Stimulated activated CD4-positive, alpha-beta T cell treated with anti-CD3 and anti-CD28 coated beads, TNF-alpha, amount 100 ng/mL, for 4 hours (primary cell): ENCODE measurements around the gene MYO3B.
"Not testable (repeated sequence)": the region's sequence is repeated elsewhere in the genome, so short reads cannot be mapped to it uniquely, and the experiment has no call there.

ENCODE experiments used
- DNase-seq, 3 experiments: peaks; one replicate each; pipeline ENCODE4 v3.0.0-alpha.2; 2020; ENCODE audit warnings: low read depth in 3 of 3

The MYO3B gene

DNA sequence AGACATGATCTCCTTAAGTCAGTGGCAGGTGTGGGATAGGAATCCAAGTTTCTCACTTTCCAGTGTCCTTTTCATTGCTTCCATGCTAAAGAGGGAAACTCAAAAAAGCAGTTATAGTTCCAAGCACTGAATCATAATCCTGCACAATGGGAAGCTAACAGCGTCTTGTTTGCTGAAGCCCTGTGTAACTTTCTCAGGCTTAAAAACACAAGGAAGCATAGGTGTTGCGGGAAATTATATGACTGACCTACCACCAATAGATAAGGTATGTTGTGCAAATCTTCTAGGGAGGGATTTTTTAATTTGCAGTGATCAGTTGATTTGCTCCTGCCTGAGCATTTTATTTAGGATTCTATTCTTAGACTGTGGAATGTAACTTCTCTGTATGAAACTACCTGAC is 250.9 kb downstream of the MYO3B start:
- no peak for DNase-seq

DNA sequence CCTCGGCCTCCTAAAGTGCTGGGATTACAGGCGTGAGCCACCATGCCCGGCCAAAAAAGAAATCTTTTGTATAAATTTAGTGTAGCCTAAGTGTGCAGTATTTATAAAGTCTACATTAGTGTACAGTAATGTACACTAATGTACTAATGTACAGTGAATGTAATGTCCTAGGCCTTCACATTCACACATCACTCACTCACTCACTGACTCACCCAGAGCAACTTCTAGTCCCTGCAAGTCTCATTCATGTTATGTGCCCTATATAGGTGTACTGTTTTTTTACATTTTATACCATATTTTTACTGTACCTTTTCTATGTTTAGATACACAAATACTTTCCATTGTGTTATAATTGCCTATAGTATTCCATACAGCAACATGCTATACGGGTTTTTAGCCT is 254.9 kb downstream of the MYO3B start:
- no peak for DNase-seq

DNA sequence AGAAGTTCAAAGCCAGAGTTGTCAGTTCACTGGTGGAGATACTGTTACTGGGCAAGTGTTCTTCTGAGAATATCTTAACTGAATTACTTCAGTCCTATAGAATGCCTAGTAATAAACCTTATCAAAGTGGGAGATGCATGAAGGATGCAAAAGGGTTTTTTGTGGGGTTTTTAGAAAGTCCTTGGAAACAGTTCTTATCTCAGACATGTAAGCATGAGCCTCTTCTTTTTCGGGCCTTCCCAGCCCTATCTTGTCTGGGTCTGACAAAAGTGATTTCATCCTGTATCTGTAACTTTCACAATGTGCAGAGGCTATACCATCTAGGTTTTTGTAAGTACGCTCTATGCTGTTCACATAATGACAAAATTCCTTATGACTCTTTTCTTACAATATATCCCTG is 255.5 kb downstream of the MYO3B start:
- DNase-seq, result no peak

DNA sequence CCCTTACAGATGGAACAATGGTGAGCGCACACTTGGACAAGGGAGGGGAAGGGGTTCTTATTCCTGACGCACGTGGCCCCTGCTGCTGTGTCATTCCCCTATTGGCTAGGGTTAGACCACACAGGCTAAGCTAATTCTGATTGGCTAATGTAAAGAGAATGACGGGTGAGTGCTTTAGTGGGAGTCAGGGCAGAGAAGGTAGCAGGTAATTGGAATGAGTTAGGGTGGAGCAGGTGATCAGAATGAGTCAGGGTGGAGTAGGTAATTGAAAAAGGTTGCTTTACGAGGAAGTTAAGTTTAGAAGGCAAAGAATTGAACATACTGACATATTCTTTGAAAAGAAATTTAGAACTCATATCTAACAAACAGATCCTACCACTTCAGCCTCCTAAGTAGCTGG is 256.4 kb downstream of the MYO3B start:
- DNase-seq, result not testable (repeated sequence)

DNA sequence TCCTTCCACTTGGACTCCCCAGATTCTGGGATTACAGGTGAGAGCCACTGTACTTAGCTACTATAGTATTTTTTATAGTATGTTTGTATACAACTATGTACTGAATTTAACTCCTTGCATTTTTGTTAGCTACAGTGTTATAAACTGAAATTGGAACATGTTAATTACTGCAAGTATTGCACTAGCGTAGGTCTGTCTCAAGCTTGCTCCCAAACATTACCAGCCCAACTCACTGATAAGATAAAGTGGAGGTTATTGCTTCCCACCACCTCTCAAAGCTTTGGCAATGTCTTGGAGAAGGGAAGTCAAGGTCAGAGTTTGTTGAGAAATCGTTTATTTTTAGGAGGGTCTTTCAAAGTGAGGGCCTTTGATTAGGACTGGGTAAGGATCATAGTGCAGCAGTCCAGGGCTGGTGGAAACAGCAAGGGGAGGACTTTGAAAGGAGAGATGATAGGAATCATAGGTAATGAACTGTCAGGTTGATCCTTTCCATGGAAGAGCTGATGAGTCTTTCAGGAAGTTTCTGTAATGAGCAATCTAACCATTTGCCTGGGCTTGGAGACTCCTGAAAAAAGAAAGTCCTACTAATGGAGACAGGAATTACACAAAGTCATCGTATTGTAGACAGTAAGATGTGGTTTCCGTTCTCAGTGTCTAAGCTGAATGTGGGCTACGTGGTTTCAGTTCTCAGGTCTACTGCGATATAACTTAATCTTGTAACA is 257.1 kb downstream of the MYO3B start:
- no peak for DNase-seq

DNA sequence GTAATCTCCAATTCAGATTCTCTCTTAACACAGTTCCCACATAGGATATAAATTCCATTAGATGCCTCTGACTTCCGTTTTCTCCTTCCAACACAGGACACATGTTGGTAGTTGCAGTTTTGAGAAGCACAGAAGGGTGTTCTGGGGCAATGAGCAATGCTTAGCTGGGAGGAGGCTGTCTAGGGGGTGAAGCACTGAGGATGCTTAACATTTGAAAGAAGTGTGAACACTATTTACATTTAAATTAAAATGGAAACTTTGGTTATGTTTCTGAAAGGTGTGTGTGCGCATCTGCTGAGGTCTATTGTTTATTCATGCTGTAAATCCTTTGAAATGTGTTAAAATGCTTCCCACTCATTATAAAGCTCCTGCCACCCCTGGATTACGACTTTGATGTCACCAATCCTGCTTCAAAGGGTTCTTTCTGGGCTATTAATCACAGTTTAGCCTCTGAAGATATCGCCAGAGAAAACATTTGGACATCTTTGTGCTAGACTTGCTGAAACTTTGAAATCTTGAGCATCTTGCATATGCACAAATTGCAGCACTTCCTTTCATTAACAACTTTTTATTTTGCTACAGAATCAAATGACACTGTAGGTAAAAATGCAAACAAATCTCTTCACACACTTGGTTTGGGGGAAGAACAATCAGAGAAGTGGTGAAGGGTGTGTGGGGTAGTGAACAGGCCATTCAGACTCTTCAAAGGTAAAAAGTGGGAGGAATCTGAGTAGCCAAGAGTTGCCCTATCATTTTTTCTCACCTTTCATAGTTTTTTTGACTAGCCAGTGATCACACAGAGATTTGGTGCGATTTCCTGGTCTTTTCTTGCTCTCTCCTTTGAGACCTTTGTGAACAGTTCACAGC is 258.4 kb downstream of the MYO3B start:
- DNase-seq, result no peak

DNA sequence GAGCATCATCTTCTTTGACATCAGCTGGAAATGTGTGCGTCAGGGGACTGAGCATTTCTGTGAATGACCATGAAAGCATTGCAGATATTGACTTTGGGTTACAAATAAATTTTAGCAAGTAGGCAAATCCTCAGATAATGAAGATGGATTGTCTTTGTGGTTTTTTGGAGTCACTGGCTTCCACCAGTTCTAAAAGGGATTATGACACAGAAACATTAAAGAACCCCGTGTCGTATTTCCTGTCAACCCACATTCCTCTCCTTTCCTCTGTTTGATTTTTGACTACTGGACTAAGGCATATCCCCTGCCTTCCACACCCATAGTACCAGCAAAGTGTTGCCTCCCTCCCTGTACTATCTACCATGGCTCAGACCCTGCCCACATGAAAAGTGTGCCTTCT is 268.1 kb downstream of the MYO3B start:
- DNase-seq, result no peak

DNA sequence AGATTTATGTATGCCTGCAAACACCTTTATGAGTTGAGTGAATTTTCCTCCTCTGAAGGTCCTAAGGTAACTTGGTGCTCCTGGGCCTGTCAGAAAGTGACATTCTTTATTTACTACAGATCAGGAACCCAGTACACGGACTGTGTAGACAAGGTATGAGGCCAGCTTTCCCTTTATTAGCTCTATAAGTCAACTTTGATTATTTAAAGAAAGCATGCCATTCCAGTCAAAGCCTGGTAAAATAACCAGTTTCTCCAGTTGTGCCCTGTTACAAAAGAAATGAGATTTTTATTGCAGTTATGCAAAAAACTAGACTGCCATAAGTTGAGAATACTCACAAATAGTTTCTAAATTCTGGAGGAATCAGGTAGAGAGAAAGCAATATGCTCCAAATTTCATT is 271.1 kb downstream of the MYO3B start:
- DNase-seq, result no peak

DNA sequence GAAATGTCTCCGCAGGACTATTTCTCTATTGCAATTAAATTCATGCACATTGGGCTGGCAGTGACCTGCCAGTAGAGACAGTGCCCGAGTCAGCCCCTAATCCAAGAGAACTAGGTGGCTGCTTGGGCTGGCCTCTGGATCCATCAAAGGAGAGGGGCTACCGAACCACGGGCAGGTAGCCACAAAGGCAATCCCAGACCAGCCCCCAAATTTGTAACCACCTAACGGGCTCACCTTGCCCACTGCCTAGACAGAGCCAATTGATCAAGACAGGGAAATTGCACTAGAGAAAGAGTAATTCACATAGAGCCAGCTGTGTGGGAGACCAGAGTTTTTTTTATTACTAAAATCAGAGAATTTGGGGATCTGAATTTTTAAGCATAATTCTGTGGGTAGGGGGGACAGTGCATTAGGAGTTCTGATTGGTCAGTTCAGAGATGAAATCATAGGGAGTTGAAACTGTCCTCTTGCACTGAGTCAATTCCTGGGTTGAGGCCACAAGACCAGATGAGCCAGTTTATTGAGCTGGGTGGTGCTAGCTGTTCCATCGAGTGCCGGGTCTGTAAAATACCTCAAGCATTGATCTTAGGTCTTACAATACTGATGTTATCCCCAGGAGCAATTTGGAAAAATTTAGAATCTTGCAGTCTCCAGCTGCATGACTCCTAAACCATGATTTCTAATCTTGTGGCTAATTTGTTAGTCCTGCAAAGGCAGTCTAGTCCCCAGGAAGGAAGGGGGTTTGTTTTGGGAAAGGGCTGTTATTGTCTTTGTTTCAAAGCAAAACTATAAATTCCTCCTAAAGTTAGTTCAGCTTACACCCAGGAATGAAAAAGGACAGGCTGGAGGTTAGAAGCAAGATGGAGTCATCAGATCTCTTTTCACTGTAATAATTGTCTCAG is 276.8 kb downstream of the MYO3B start:
- DNase-seq, result no peak

DNA sequence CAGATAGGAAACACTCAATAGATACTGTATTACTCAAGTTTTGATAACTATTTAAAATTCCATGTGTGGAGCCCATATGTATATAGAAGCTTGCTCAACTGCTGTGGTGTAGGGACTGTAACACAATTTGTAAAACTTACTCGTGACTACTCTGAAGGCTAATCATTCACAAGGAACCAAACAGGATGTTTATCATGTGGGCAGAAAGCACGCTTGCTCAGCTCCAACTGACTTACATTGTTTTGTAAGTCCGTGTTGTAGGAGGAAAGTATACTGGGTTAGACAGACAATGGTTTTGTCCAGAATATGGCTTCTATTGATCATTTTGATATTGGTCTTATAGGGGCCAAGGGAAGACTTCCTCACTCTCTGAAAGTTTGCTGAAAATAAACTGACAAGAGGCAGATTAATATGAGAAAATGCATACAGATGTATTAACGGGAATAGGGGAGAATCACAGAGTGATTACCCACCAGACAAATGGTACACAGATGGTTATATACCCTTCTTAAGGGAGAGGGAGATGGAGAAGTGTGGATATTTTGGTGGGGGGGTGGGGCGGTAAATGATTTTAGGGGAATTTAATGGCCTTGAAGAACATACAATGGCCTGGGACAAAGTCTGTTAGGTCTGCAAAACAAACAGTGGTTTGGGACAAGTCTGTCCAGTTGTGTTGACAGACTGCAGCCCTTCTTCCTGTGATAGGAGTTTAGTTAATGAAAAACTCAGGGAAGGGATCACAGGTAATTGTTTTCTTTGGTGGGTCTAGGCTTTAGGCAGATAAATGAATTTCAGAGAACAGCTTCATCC is 277.9 kb downstream of the MYO3B start:
- no peak for DNase-seq

DNA sequence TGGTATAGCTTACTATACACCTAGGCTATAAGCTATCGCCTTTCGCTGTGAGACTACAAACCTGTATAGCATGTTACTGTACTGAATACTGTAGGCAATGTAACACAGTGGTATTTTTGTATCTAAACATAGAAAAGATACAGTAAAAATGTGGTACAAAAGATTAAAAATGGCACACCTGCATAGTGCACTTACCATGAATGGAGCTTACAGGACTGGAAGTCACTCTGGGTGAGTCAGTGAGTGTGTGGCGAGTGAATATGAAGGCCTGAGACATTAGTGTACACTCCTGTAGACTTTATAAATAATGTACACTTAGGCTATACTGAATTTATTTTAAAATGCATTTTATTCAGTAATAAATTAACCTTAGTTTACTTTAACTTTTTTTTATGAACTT is 279.0 kb downstream of the MYO3B start:
- DNase-seq, result no peak

DNA sequence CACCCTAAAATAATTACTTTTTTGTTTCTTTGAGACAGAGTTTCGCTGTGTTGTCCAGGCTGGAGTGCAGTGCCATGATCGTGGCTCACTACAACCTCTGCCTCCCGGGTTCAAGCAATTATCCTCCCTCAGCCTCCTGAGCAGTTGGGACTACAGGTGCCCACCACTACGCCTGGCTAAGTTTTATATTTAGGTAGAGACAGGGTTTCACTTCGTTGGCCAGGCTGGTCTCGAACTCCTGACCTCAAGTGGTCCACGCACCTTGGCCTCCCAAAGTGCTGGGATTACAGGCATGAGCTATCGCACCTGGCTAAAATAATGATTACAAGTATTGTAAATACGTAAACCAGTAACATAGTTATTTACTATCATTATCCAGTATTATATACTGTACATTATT is 279.8 kb downstream of the MYO3B start:
- no peak for DNase-seq

DNA sequence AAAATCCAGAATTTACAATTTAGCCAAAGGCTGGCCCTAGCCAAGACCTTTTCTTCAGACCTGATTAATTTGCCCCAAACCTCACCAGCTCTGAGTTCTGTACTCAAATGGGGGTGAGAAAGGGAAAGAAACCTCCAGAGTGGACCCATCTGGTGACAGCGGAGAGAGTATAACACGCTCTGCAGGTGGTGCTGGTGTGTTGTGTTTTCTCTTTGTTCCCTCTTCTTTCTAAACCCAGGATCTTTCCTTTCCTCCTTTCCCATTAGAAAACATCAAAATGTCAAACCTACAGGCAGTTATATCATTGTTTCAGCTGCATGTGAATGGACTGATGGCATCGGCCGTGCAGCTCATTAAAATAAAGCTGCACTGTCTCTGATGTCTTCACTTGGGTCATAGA is 283.9 kb downstream of the MYO3B start:
- DNase-seq, result no peak

DNA sequence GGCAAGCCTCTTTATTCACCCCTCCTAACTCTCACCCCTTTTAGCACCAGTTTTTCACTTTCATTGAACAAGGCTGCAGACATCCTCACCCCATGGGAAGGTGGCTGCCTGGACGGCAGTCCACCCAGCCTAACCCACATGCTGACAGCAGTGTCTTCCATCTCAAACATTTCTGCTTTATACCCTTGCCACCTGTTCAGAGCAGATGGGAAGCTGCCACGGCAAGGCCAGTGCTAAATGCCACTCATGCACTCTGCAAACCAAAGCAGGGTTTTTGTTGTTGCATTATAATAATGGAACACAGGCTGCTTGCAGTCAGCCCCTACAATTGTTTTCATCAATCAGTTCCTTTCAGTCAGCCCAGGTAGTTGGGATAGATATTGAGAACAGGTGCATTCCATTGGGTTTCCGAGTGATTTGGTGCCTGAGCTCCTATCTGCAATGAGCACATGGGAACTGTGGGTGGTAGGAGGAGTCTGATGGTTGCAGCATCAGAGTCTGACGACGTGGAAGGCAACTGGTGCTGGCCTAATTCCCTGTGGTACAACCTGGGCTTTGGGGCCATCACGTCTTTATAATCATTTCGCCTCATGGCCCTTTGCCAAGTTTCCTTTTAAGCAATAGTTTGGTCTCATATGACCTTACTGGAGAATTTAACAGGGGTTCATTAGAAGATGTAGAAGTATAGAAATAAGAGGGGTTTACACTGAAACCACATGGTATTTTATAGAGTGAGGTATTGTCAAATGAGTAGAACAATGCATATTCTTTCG is 284.7 kb downstream of the MYO3B start:
- DNase-seq, result no peak

DNA sequence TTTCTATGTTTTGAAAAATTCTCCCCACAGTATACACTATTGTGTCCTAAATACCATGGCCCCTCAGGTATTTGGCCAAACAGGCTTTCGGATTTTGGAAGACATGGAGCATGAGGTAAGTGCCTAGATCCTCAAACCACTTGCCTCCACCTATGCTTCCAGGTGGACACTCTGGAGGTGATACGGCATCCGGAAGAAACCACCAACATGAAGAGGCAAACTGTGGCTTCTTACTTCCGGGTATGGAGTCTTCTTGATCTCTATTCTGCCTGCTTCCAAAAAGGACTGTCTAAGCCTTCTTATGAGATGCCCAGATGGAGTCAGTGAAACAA is 285.2 kb downstream of the MYO3B start:
- DNase-seq, result no peak

DNA sequence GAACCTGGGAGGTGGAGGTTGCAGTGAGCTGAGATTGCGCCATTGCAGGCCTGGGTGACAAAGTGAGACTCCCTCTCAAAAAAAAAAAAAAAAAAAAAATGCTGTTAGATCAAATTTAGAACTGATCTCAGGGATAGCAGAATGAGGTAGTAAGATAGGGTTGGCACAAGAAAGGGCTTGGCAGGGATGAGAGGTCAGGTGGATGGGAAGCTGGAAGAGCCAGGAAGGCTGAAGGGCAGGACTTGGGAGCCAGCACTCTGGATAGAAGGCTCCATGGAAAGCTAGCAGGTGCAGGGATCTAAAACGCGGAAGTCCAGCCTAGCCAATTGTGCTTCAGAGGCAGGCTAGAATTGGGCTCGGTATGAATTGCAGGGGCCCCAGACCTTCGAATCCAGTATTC is 286.3 kb downstream of the MYO3B start:
- no peak for DNase-seq

DNA sequence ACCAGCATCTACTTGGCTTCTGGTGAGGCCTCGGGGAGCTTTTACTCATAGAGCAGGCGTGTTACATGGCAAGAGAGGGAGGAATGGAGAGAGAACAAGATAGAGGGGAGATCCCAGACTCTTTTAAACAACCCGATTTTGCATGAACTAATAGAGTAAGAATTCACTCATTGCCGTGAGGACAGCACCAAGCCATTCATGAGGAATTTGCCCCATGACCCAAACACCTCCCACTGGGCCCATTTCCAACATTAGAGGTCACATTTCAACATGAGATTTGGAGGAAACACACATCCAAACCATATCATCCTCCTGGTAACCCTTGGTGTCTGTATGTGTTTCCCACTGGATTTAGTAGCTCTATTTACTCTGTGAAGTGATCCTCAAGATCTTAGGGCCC is 287.3 kb downstream of the MYO3B start:
- DNase-seq, result no peak

DNA sequence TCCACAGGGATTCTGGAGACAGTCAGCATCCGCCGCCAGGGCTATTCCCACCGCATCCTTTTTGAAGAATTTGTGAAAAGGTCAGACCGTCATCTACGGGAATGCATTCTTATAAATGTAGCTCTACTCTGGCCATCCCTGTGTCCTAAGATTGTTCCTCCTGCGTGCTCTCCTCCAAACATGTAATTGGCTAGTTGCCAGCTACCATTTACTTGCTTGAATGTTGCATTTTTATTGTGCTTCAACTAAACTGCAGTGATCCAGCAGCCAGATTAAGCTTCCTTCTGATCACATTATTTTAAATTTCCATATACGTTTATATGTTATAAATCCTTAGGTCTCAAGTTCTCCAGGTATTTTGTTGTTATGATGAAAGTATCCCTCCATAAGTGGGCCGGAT is 288.7 kb downstream of the MYO3B start:
- no peak for DNase-seq

DNA sequence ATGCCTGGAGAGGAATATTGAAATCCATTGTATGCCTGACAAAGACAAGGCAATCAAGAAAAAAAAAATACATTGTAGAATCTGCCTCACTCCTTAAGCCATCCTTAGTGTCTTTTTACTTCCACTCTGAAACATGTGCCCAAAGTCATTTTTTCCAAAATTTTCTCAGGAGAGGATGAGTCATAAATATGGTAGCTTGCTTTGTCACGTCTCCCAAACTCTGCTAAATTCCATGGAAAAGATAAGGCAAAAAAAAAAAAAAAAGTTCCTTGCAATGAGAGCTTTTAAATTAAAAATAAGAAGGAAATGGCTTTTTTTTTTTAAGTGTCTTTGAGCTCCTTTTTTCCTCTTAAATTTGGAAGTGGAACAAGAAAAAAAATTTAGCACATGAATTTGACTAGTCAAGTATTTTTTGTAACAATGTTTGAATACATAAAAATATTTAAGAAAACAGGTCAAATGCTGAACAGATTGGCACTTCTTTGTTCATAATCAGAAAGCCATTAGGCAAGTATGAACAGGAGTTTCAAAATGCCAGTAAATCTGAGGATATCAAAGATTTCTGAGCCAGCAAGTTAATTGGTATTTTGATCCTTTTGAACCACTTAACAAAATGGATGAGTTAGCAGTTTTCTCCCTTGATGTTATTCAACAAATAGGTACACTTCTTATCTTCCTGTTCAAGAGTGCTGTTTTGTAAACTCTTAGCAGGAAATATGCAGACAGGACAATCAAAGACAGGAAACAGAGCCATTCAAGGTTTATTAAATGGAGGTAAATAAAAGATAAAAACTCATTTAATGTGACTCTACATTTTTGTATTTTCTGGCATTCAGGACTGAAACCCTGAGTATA is 289.8 kb downstream of the MYO3B start:
- DNase-seq, result no peak

DNA sequence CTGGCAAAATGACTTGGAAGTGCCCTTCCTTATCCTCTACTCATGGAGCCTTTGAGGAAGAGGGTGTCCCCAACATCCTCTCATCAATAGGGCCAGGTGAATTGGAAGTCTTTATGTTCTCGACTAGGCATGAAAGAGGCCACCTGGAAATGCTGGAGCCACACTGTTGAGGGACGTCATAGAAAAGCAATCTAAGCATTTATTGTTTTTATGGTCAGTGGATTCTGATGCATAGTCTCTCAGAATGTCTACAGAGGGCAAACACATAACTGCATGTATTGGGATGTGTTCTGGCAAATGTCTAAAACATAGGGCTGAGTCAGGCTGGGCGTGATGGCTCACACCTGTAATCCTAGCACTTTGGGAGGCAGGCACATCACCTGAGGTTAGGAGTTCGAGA is 290.6 kb downstream of the MYO3B start:
- no peak for DNase-seq
